Hippocampal formation (tissue), 2 donors: ENCODE data around the gene ERV3-1.
"Not testable (repeated sequence)": the region's sequence is repeated elsewhere in the genome, so short reads cannot be mapped to it uniquely, and the experiment has no call there.

Source experiments
- DNase-seq, 2 donors: peaks; one replicate each; lab custom pipeline; 2025; lab: John Stamatoyannopoulos, UW

Gene ERV3-1

GRCh38 chr7:64999165-65000004 lies 7.1 kb downstream of the ERV3-1 start:
- no peak for DNase-seq

GRCh38 chr7:64998865-64999164 lies 7.7 kb downstream of the ERV3-1 start:
- no peak for DNase-seq

GRCh38 chr7:64997927-64998391 lies 8.5 kb downstream of the ERV3-1 start:
- DNase-seq, result no peak

DNA sequence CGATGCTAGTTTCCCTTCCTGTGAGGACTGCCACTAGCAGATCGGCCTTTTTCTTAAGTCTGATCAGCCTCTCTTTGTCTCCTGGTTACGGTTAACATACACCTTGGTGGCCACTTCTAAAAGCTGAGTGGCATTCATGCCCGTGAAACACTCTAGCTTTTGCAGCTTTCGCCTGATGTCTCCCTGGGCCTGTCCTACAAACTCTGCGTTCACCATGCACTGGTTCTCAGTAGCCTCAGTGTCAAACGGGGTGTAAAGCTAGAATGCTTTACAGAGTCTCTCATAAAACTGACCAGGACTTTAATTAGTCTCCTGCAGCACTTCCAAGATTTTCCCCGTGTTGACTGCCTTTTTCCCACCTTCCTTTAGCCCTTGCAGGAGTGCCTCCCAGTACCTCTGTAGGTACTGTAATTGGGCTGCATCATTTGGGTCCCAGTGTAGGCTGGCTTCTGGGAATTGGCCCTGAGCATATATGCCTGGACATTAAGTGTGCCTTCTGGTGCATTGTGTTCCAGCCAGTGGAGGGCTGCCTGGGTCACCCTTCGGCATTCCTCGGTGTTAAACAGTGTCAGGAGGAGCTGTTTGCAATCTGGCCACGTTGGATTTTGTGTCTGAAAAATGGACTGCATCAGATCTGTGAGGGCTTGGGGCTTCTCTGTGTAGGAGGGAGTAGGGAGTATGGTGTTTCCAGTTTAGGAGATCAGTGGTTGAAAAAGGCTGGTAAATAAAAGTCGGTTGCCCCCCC lies 9.2 kb downstream of the ERV3-1 start:
- no peak for DNase-seq

GRCh38 chr7:64996305-64996704 lies 10.2 kb downstream of the ERV3-1 start:
- no peak for DNase-seq

- no peak for DNase-seq
Measured at GRCh38 chr7:64993901-64994300, 12.6 kb downstream of the ERV3-1 start.

GRCh38 chr7:64992971-64993370 lies 13.5 kb downstream of the ERV3-1 start:
- no peak for DNase-seq

DNA sequence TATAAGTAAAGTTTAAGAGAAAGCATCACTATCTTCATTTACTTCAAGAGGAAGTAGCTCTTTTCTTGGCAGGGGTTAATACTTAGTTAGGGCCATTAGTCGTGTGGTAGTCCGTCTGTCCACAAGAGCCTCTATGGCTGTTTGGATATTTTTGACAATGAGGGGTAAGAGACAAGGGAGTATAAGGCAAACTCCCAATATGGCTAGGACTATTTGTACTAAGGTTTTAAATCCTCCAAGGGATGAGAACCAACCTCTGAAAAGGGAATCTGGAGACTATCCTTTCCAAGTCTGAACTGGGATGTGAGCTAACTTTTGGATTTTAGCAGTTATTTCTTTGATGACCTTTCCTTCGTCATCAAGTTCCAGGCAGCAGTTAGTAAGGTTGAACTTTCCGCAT lies 15.6 kb downstream of the ERV3-1 start, which contains the start of gene ZNF117:
Gene ZNF117, minus strand, starts transcription at position 101 of the 400 bp plus-strand sequence.
- DNase-seq, result no peak

DNA sequence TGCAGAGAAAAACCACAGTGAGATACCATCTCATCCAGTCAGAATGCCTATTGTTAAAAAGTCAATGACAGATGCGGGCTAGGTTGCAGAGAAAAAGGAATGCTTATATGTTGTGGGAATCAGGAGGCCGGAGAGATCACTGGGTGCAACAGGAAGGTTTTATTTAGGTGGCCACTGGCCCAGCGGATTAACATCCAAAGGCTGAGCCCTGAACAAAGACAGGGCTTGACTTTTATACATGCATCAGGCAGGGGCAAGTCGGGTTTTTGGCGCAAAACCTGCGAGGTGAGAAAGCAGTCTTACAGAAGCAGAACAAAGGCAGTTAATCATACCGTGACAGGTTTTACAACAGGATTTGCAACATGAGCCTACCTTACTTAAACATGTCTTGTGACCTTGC lies 16.3 kb downstream of the ERV3-1 start:
- no peak for DNase-seq

DNA sequence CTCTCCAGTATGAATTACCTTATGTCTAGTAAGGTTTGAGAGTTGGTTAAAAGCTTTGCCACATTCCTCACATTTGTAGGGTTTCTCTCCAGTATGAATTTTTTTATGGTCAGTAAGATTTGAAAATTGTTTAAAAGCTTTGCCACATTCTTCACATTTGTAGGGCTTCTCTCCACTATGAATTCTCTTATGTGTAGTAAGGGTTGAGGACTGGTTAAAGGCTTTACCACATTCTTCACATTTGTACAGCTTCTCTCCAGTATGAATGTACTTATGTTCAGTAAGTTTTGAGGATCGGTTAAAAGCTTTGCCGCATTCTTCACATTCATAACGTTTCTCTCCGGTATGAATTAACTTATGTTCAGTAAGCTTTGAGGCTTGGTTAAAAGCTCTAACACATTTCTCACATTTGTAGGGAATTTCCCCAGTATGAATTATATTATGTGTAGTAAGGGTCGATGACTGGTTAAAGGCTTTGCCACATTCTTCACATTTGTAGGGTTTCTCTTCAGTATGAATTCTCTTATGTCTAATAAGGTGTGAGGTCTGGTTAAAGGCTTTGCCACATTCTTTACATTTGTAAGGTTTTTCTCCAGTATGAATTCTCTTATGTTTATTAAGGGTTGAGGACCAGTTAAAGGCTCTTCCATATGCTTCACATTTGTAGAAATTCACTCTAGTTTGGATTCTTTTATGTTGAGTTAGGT lies 27.8 kb downstream of the ERV3-1 start:
- no peak for DNase-seq

- DNase-seq, result no peak
Measured at GRCh38 chr7:64965594-64965993, 40.9 kb downstream of the ERV3-1 start.

DNA sequence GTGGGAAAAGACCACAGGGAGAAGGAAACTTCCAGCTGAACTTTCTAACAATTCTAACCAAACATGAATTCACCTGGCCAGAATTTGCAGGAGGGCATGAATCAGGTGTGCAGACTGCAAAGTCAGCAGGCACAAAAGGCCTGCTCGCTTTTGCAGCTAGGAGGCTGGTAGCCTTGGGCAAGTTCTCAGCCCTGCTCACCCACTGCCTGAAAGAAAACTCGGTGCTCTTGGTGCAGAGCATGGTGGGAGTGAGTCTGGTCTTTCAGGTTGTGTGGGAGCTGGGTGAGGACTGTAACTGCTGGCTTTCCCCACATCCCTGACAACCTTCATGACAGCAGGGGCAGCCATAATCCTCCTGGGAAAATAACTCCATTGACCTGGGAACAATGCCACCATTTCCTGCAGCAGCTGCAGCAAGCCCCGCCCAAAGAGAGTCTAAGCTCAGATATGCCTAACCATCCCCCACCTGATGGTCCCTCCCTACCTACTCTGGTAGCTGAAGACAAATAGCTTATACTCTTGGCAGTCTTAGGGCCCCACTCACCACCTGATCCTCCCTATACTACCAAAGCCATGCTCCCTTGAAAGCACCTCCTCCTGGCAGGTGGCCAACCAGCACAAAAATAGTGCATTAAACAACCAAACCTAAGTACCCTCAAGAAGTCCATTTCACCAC lies 47.3 kb downstream of the ERV3-1 start:
- no peak for DNase-seq

DNA sequence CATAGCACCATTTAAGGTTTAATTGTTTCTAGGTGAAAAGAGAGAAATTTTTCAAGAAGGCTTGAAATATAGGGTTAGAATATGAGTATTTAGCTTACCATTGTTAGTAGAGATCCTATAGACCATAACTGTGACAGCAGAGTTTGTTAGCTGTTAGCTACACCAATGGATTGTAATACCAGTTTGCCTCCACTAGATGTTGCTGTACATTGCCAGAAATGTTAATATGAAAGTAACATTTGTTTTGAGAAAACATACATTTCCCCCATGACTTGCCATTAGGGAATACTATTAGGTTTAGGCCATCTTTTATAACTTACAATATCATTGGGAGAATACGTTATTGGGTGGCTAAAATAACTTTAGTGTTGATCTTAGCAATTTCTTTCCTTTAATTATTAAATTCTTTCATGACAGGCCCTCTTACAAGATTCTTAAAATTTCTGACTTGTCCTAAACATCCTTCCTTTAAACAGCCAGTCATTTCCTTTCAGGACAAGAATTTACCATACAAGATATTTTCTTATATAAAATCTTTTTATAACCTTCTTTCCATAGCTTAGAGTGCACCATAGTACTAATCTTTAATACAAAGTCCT lies 55.1 kb downstream of the ERV3-1 start:
- DNase-seq, result peak in 1 of 2 donors; percentile 76

DNA sequence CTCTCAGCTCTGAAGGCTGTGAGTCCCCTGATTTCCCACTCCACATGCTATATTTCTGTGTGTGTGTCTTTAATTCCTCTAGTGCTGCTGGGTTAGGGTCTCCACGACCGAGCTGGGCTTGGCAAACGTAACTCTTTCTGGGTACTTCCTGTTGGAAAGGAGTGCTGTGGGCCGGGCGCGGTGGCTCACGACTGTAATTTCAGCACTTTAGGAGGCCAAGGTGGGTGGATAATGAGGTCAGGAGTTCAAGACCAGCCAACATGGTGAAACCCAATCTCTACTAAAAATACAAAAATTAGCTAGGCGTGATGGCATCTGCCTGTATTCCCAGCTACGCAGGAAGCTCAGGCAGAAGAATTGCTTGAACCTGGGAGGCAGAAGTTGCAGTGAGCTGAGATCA lies 55.8 kb downstream of the ERV3-1 start:
- DNase-seq, result not testable (repeated sequence)

DNA sequence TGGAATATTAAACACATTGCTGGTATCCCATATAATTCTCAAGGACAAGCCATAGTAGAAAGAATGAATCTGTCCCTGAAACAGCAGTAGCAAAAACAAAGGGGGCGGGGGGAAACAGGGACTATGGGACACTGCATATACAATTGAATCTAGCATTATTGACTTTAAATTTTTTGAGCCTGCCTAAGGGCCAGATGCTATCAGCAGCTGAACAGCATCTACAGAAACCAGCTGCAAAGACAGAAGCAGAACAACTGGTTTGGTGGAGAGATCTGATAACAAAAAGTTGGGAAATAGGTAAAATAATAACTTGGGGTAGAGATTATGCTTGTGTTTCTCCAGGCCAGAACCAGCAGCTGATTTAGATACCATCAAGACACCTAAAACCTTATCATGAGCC lies 57.7 kb downstream of the ERV3-1 start:
- DNase-seq, result not testable (repeated sequence)

- no peak for DNase-seq
Measured at GRCh38 chr7:64947252-64948000, 59.1 kb downstream of the ERV3-1 start.

- no peak for DNase-seq
Measured at GRCh38 chr7:64946772-64947171, 59.7 kb downstream of the ERV3-1 start.

DNA sequence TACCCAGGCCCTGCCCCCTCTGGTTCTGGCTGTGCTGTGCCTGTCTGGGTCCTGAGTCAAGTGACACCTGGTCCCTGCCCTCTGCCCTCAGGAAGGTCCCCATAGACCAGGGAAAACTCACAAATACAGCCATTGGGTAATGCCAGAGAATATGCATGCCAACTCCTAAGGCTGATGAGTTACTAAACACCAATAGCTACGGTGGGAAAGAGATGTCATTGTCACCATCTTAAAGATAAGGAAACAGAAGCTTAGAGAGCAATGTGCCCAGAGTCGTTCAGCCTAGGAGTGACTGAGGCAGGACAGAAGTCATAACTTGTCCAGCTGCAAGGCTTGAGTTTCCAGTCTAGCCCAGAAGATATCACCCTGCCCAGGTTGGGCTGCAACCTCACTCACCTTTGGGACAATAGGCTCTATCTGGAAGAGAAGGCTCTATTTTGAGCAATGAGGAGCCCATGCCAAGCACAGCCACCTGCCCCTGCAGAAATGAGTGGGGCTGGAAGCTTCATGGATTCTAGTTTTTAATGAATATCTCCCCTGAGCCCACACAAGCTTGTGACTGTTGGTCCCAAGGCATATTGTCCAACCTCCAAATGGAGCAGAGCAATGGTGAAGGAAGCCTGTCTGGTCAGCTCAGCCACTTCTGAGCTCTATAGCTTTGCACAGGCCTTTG lies 60.8 kb downstream of the ERV3-1 start:
- no peak for DNase-seq

DNA sequence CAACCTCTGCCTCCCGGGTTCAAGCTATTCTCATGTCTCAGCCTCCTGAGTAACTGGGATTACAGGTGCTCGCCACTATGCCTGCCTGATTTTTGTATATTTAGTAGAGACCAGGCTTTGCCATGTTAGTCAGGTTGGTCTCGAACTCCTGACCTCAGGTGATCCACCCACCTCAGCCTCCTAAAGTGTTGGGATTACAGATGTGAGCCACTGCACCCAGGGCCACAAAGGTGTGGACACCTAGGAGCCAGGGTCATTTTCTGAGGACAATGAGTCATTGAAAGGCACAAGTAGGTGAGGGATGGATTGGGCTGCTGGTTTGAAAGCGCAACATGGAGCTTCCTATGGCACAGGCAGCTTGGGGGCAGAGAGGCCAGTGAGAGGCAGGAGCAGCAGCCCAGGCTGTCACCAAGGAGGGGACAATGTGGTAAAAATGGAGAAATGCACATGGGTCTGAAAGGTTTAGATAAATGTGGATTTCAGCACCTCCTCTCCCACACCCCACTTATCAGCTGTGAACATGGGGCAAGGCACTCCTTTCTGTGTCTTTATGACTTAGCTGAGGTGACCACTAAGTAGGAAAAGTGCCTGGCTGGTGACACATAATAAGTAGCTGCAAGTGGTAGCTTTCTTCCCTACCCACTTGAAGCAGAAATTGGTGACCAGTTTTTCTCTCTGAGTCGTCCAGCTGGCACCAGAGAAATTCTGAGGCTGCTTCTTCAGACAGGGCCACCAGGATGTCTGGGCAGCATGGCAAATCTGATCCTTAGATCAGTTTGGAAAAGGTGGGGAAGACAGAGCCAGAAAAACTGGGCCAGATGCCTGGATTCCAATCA lies 61.6 kb downstream of the ERV3-1 start:
- not testable (repeated sequence) for DNase-seq
